Neuronal stem cell (in vitro differentiated cells): ENCODE measurements around the gene PLEKHH1.

Experiments used
- DNase-seq: peaks from one replicate; pipeline ENCODE4 v3.0.0-alpha.2; 2013; ENCODE audit warnings: low spot score
- H2AFZ ChIP-seq: one replicate; pipeline ENCODE4 v1.6.1; 2013; ENCODE audit warnings: mild to moderate bottlenecking, low read length, inconsistent platforms
- H2AK5ac ChIP-seq: 2 replicates; pipeline ENCODE4 v1.6.1; 2013; ENCODE audit warnings: low read depth, mild to moderate bottlenecking, inconsistent platforms, low read length, moderate library complexity, mixed read lengths
- H2BK120ac ChIP-seq: 2 replicates; pipeline ENCODE4 v1.6.1; 2013; ENCODE audit warnings: low read depth, mild to moderate bottlenecking, inconsistent platforms, low read length, moderate library complexity, mixed read lengths
- H2BK12ac ChIP-seq: one replicate; pipeline ENCODE4 v1.6.1; 2013; ENCODE audit warnings: low read length, inconsistent platforms
- H2BK15ac ChIP-seq: 2 replicates; pipeline ENCODE4 v1.6.1; 2013; ENCODE audit warnings: mild to moderate bottlenecking, low read length, inconsistent platforms, mixed read lengths
- H2BK5ac ChIP-seq: one replicate; pipeline ENCODE4 v1.6.1; 2013; ENCODE audit warnings: inconsistent platforms, mild to moderate bottlenecking, low read length, moderate library complexity
- H3K14ac ChIP-seq: one replicate; pipeline ENCODE4 v1.6.1; 2013; ENCODE audit warnings: low read length, inconsistent platforms
- H3K18ac ChIP-seq: 2 replicates; pipeline ENCODE4 v1.6.1; 2013; ENCODE audit warnings: low read length, inconsistent platforms
- H3K23ac ChIP-seq: 2 replicates; pipeline ENCODE4 v1.6.1; 2013; ENCODE audit warnings: low read depth, mild to moderate bottlenecking, mixed read lengths, low read length, inconsistent platforms; ENCODE audit not compliant: poor library complexity
- H3K27ac ChIP-seq: replicated peaks from 3 replicates; pipeline ENCODE4 v1.5.1; 2013; ENCODE audit warnings: low read length, inconsistent platforms
- H3K27me3 ChIP-seq, 3 experiments: 2 replicates each; pipeline ENCODE4 v1.6.1; 2013; ENCODE audit warnings: low read length in 3 of 3, mild to moderate bottlenecking in 2 of 3, inconsistent platforms in 1 of 3, low read depth in 1 of 3, mixed read lengths in 1 of 3, moderate library complexity in 1 of 3; ENCODE audit not compliant: control insufficient read depth in 3 of 3, insufficient read depth in 3 of 3
- H3K36me3 ChIP-seq, 2 donors: replicated peaks in 1 of 2; 2 replicates each; pipeline ENCODE4 v1.6.1; 2013; ENCODE audit warnings: low read length in 2 of 2; ENCODE audit not compliant: control insufficient read depth in 2 of 2, insufficient read depth in 2 of 2
- H3K4ac ChIP-seq: 2 replicates; pipeline ENCODE4 v1.6.1; 2013; ENCODE audit warnings: inconsistent platforms, mild to moderate bottlenecking, low read length, moderate library complexity
- H3K4me1 ChIP-seq, 2 donors: 1 replicate in 1 of 2; 2 replicates in 1 of 2; pipeline ENCODE4 v1.6.1; 2013; ENCODE audit warnings: low read length in 2 of 2, low read depth in 1 of 2; ENCODE audit not compliant: control insufficient read depth in 2 of 2, insufficient read depth in 1 of 2
- H3K4me2 ChIP-seq: one replicate; pipeline ENCODE4 v1.6.1; 2013; ENCODE audit warnings: mild to moderate bottlenecking, low read length, inconsistent platforms; ENCODE audit not compliant: insufficient read depth, poor library complexity, severe bottlenecking
- H3K4me3 ChIP-seq, 2 donors: 2 replicates each; pipeline ENCODE4 v1.5.1; 2013; ENCODE audit warnings: low read length in 2 of 2, mild to moderate bottlenecking in 2 of 2, inconsistent platforms in 1 of 2, moderate library complexity in 1 of 2
- H3K79me1 ChIP-seq: one replicate; pipeline ENCODE4 v1.6.1; 2013; ENCODE audit warnings: low read depth, mild to moderate bottlenecking, inconsistent platforms, low read length, moderate library complexity
- H3K9ac ChIP-seq: one replicate; pipeline ENCODE4 v1.6.1; 2013; ENCODE audit warnings: mild to moderate bottlenecking, low read depth, low read length, inconsistent platforms; ENCODE audit not compliant: poor library complexity
- H3K9me3 ChIP-seq, 2 donors: replicated peaks in 1 of 2; 2 replicates each; pipeline versions ENCODE3 to v1.6.1; 2013; ENCODE audit warnings: low read length in 2 of 2, mild to moderate bottlenecking in 2 of 2, inconsistent platforms in 1 of 2, low read depth in 1 of 2, mixed read lengths in 1 of 2, moderate library complexity in 1 of 2; ENCODE audit not compliant: control insufficient read depth in 2 of 2, insufficient read depth in 1 of 2
- H4K8ac ChIP-seq: one replicate; pipeline ENCODE4 v1.6.1; 2013; ENCODE audit warnings: low read depth, mild to moderate bottlenecking, inconsistent platforms, low read length, moderate library complexity
- H4K91ac ChIP-seq: one replicate; pipeline ENCODE4 v1.6.1; 2013; ENCODE audit warnings: low read length, low read depth, mild to moderate bottlenecking, inconsistent platforms; ENCODE audit not compliant: poor library complexity
- WGBS, 2 donors: extraction: QIAGEN DNeasy Blood & Tissue Kit; methylation state at CpG; one replicate each; pipeline ENCODE4 v1.1.7; 2013; ENCODE audit warnings: missing lambda C conversion rate in 2 of 2, mixed read lengths in 1 of 2; ENCODE audit not compliant: insufficient read length in 2 of 2, insufficient replicate concordance in 1 of 2; ENCODE audit errors: extremely low coverage in 2 of 2; 5-methylcytosine and 5-hydroxymethylcytosine counted together

Gene PLEKHH1

GRCh38 chr14:67502867-67503266 lies 30.2 kb upstream of the PLEKHH1 start:
- Histone ChIP-seq H3K4me3 (no peak overlapping the region), H3K23ac (no peak overlapping the region), H2BK5ac (no peak overlapping the region), H3K4ac (no peak overlapping the region), H3K27me3 (peaks cover 0 to 3% (median 0%) of the 10 kb centered on the region in 3 experiments), H2BK15ac (no peak overlapping the region), H3K9me3 (no peaks in the 10 kb centered on the region), H3K27ac (no peak overlapping the region), H3K79me1 (no peaks in the 10 kb centered on the region), H2AFZ (no peak overlapping the region), H2AK5ac (no peak overlapping the region), H3K4me1 (no peaks in the 10 kb centered on the region), H3K36me3 (no peaks in the 10 kb centered on the region), H4K8ac (no peak overlapping the region), H2BK12ac (no peak overlapping the region), H4K91ac (no peak overlapping the region), H2BK120ac (no peak overlapping the region), H3K4me2 (no peak overlapping the region), H3K18ac (no peak overlapping the region), H3K9ac (no peak overlapping the region), H3K14ac (no peak overlapping the region)
- no peak for DNase-seq
- no CpG with 5 or more reads among the region's 6 CpGs for WGBS, 2 donors

- no peaks in the 10 kb centered on the region for H3K9me3 ChIP-seq
- no peaks in the 10 kb centered on the region for H3K4me1 ChIP-seq
- H3K36me3 ChIP-seq = no peaks in the 10 kb centered on the region
- H2BK5ac ChIP-seq = no peak overlapping the region
- no peak overlapping the region for H3K4me2 ChIP-seq
- H3K27ac ChIP-seq = no peak overlapping the region
- H2BK120ac ChIP-seq = no peak overlapping the region
- DNase-seq = no peak
- H3K4ac ChIP-seq = no peak overlapping the region
- no peak overlapping the region for H3K9ac ChIP-seq
- whole genome bisulfite sequencing, 2 donors = no CpG with 5 or more reads among the region's 7 CpGs
- no peak overlapping the region for H4K8ac ChIP-seq
- peaks cover 0 to 7% (median 0%) of the 10 kb centered on the region in 3 experiments for H3K27me3 ChIP-seq
- no peak overlapping the region for H3K14ac ChIP-seq
- no peak overlapping the region for H2BK15ac ChIP-seq
- H3K79me1 ChIP-seq = no peaks in the 10 kb centered on the region
- no peak overlapping the region for H3K18ac ChIP-seq
- H4K91ac ChIP-seq = no peak overlapping the region
- no peak overlapping the region for H3K23ac ChIP-seq
- H3K4me3 ChIP-seq = no peak overlapping the region
- no peak overlapping the region for H2BK12ac ChIP-seq
- H2AFZ ChIP-seq = no peak overlapping the region
- no peak overlapping the region for H2AK5ac ChIP-seq
Observed at GRCh38 chr14:67503331-67503730, 29.8 kb upstream of the PLEKHH1 start.

- Histone ChIP-seq H3K14ac (peak overlapping the region; percentile 92), H3K4me3 (no peak overlapping the region), H2AFZ (no peak overlapping the region), H2BK5ac (no peak overlapping the region), H2AK5ac (peak overlapping the region; percentile 1), H2BK120ac (no peak overlapping the region), H3K4me1 (no peaks in the 10 kb centered on the region), H3K23ac (no peak overlapping the region), H2BK15ac (no peak overlapping the region), H4K91ac (no peak overlapping the region), H3K27ac (no peak overlapping the region), H4K8ac (no peak overlapping the region), H3K4ac (no peak overlapping the region), H3K4me2 (no peak overlapping the region), H2BK12ac (no peak overlapping the region), H3K36me3 (no peaks in the 10 kb centered on the region), H3K18ac (no peak overlapping the region), H3K27me3 (peaks cover 0 to 7% (median 0%) of the 10 kb centered on the region in 3 experiments), H3K9ac (no peak overlapping the region), H3K79me1 (no peaks in the 10 kb centered on the region), H3K9me3 (no peaks in the 10 kb centered on the region)
- WGBS, 2 donors = no CpG with 5 or more reads among the region's 1 CpG
- no peak for DNase-seq
Observed at GRCh38 chr14:67505254-67505653, 27.8 kb upstream of the PLEKHH1 start.

- no peak overlapping the region for H3K4me3 ChIP-seq
- DNase-seq = no peak
- no peak overlapping the region for H2AFZ ChIP-seq
- peaks cover 0 to 39% (median 13%) of the 10 kb centered on the region in 3 experiments for H3K27me3 ChIP-seq
- H2BK5ac ChIP-seq = no peak overlapping the region
- H2BK15ac ChIP-seq = no peak overlapping the region
- no peak overlapping the region for H3K23ac ChIP-seq
- H2BK120ac ChIP-seq = no peak overlapping the region
- H4K8ac ChIP-seq = no peak overlapping the region
- H3K27ac ChIP-seq = no peak overlapping the region
- no peak overlapping the region for H3K4ac ChIP-seq
- peaks cover 0 to 6% of the 10 kb centered on the region in 2 donors for H3K4me1 ChIP-seq
- no peak overlapping the region for H4K91ac ChIP-seq
- no peak overlapping the region for H2BK12ac ChIP-seq
- H3K18ac ChIP-seq = no peak overlapping the region
- no peaks in the 10 kb centered on the region for H3K36me3 ChIP-seq
- no peaks in the 10 kb centered on the region for H3K9me3 ChIP-seq
- H2AK5ac ChIP-seq = no peak overlapping the region
- no CpG with 5 or more reads among the region's 3 CpGs for WGBS, 2 donors
- no peak overlapping the region for H3K4me2 ChIP-seq
- H3K14ac ChIP-seq = no peak overlapping the region
- H3K9ac ChIP-seq = no peak overlapping the region
- no peaks in the 10 kb centered on the region for H3K79me1 ChIP-seq
Observed at GRCh38 chr14:67508956-67509355, 24.1 kb upstream of the PLEKHH1 start.
